Measurements from ENCODE around the gene SLC34A1.

Gene SLC34A1

DNA sequence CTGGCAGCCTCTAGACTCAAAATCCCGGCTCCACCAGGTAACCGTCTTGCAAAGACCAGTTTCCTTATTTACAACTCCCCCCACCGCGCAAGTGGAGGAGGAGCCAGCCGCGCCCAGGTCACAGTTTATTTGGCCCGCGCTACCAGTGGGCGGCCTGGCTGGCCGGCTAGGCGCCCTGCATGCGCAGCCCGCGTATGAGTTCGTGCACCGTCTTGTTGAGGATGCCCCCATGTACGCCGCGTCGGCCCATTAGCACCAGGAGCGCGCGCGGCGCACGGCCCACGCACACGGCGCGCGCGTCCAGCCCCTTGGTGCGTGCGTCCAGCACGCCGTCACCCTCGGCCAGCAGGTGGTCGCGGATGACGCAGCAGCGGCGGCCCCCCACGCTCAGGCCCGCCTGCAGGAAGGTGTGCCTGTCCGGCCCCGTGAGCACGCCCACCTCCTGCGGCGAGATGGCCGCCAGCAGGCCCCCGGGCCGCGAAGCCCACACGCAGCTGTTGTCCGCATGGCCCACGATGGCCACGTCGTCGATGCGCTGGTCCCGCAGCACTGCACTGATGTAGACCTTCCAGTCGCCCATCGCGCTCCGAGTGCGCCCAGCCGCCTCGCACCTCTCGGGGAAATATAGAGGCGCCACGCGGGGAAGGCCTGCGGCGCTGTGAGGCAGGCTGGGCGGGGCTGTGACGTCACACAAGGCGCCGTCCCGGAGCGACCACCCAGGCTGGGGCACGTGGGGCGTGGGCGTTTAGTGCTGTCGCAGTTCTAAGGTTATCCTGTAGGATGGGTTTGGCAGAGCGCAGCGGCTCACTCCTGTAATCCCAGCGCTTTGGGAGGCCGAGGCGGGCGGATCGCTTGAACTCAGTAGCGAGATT is 16.0 kb downstream of the SLC34A1 start, which contains the start of gene PFN3:
Gene PFN3 (minus strand): TSS at position 665 of the 872 bp plus-strand sequence. CDS start 85 bp downstream, at position 580.
- Histone ChIP-seq H3K9me3 (ENCODE audit: low read depth, low read length) (no peaks in the 10 kb centered on the region), H3K27ac (no peak within 1 kb of the TSS), H3K36me3 (ENCODE audit: insufficient read depth, low read length) (no peaks in the 10 kb centered on the region), H3K9ac (ENCODE audit: insufficient read length) (no peak within 1 kb of the TSS), H3K4me3 (no peak within 1 kb of the TSS)
- TF ChIP-seq FOXP2 (optimal IDR thresholded peaks at IDR 0.05; ENCODE audit: control extremely low read depth, extremely low read length, insufficient read depth): no peak
- TF ChIP-seq POLR2AphosphoS5 (IDR thresholded peaks at IDR 0.05; ENCODE audit: borderline replicate concordance, low read depth, low read length): no peak
- TF ChIP-seq EZH2 (IDR thresholded peaks at IDR 0.05): no peak
- no peak for DNase-seq (ENCODE audit: low read depth, low spot score)

DNA sequence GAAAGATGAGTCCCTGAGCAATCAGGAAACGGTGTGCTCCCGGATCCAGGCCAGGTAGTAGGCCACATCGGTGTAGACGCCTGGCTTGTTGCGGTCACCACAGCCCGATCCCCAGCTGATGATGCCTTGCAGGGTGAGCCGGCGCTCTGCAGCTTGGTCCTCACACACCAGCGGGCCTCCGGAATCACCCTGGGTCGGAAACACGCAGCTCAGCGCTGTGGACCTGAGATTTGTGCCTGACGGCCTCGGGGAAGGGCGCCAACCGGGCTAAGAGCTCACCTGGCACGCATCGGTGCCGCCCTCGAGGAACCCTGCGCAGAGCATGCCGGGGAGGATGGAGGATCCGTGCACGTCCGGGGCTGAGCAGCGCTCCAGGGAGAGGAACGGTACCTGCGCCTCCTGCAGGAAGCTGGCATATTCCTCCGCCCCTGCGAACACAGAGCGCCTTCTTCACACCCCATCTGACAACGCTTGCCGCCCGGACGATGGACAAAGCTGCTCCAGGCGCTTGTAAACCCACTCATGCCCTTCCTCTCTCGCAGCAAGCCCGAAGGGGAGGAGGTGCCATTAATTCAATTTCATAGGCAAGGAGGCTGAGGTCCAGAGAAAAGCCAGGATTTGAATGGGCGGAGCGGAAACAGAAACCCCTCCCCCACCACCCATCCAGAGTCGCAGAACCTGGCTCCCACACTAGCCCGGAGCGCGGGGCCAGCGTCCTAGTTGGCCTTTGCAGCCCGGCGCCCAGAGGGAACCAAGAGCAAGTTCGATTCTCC is 18.2 kb downstream of the SLC34A1 start:
- H3K9ac ChIP-seq (ENCODE audit: insufficient read length): no peak overlapping the region
- H3K4me3 ChIP-seq: peak overlapping the region; percentile 78
- no peak overlapping the region for H3K27ac ChIP-seq

DNA sequence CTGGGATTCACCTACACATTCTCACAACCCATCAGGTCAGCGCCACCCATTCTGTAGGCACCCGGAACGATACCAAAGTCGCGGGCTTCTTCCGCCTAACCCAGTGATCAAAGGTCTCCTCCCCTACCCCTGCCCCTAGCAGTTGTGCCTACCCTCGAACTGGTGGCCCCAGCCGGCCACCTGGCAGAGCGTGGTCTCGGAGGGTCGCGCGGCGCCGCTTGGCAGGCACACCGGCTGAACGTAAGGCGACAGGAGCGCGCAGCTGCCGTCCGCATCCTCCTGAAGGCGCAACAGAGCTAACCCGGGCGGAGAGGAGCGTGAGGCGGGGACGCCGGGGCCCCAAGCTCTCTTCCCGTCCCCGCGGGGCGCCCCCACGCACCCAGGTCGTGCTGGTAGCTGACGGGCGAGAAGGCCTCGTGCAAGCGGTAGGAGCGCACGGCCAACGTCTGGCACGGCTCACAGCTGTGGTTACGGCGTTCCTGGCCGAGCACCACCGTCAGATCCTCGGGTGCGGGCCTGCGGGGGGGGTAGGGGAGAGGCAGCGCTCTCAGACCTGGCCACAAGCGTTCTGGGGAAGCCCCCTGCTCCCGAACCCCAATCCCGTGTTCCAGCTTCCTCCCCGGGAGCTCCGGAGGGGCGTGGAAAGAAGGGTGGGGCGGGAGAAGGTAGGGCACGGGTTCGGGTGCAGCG is 19.0 kb downstream of the SLC34A1 start:
- no peak for DNase-seq (ENCODE audit: low read depth, low spot score)
- Histone ChIP-seq H3K27ac (no peak overlapping the region), H3K9ac (ENCODE audit: insufficient read length) (no peak overlapping the region), H3K9me3 (ENCODE audit: low read depth, low read length) (no peaks in the 10 kb centered on the region), H3K36me3 (ENCODE audit: insufficient read depth, low read length) (no peaks in the 10 kb centered on the region), H3K4me3 (peak overlapping the region; percentile 78)
- no peak for TF ChIP-seq EZH2 (IDR thresholded peaks at IDR 0.05)
- no peak for TF ChIP-seq FOXP2 (optimal IDR thresholded peaks at IDR 0.05; ENCODE audit: control extremely low read depth, extremely low read length, insufficient read depth)
- TF ChIP-seq POLR2AphosphoS5 (IDR thresholded peaks at IDR 0.05; ENCODE audit: borderline replicate concordance, low read depth, low read length): no peak

More for the DNA sequence above, 18.2 kb downstream of the SLC34A1 start:
- TF ChIP-seq FOXP2 (optimal IDR thresholded peaks at IDR 0.05; ENCODE audit: control extremely low read depth, extremely low read length, insufficient read depth) (no peak), POLR2AphosphoS5 (IDR thresholded peaks at IDR 0.05; ENCODE audit: borderline replicate concordance, low read depth, low read length) (no peak), EZH2 (IDR thresholded peaks at IDR 0.05) (no peak)
- H3K36me3 ChIP-seq (ENCODE audit: insufficient read depth, low read length): no peaks in the 10 kb centered on the region
- no peaks in the 10 kb centered on the region for H3K9me3 ChIP-seq (ENCODE audit: low read depth, low read length)
- no peak for DNase-seq (ENCODE audit: low read depth, low spot score)

DNA sequence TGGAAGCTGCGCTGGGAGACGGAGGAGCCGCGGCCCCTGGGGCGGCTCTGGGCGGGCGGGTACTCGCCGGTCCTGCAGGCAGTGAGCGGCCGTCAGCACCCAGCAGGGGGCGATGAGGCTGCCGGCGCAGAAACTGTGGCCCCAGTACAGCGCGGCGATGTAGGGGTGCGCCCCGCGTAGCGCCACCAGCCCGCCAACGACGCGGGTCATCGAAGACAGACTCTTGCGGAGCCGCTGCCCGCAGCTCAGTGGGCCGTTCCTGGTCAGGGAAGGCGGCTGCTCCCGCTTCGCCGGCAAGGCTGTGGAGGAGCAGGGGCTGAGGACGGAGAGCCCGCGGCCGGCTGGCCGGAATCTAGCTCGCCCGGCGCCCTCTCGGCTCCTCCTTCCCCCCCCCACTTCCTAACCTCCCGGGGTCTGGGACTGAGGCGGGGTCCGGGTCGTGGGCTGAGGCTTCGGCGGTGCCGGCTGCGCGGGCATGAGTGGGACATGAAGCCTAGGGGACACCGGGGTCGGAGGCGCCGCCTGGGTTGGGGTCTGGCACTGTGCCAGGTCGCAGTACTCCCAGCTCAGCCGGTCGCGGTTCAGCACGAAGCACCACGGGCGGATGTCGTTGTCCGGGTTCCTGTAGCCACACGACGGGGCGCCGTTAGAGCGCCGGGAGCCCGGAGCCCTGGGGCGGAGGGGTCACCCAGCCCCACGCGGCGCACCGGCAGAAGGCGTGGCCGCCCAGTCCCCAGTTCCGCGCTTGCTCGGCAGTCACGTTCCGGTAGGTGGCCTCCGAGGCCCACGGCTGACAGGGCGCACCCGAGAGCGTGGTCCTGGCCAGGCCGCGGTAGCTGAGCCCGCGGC is 19.8 kb downstream of the SLC34A1 start:
- H3K4me3 ChIP-seq: peak overlapping the region; percentile 78
- H3K9me3 ChIP-seq (ENCODE audit: low read depth, low read length): no peaks in the 10 kb centered on the region
- TF ChIP-seq EZH2 (IDR thresholded peaks at IDR 0.05) (no peak), POLR2AphosphoS5 (IDR thresholded peaks at IDR 0.05; ENCODE audit: borderline replicate concordance, low read depth, low read length) (no peak), FOXP2 (optimal IDR thresholded peaks at IDR 0.05; ENCODE audit: control extremely low read depth, extremely low read length, insufficient read depth) (no peak)
- H3K27ac ChIP-seq: no peak overlapping the region
- DNase-seq (ENCODE audit: low read depth, low spot score): no peak
- H3K36me3 ChIP-seq (ENCODE audit: insufficient read depth, low read length): no peaks in the 10 kb centered on the region
- no peak overlapping the region for H3K9ac ChIP-seq (ENCODE audit: insufficient read length)

DNA sequence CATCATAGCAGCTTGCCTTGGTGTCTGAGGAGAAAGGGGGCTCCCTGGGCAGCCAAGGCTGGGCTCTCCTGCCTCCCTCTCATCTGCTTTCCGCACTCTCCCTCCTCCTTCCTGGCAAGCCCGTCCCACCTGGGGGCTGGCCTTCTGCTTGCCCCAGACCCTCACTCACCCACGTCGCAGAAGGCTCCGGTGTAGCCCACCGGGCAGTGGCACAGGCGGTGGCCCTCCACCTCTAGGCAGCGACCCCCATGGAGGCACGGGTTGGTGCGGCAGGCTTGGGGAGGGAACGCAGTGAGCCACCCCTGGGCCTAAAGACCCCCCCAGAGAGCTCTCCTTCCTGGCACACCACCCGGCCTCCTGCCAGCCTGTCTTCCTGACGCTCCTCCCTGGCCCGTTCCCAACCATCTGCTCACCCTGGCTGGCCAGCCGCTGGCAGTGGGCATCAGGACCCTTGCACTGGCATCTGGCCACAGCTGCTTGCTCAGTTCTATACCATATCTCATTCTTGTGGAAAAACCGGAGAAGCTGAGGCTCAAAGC is 20.5 kb downstream of the SLC34A1 start:
- Histone ChIP-seq H3K9me3 (ENCODE audit: low read depth, low read length) (no peaks in the 10 kb centered on the region), H3K9ac (ENCODE audit: insufficient read length) (no peak overlapping the region), H3K4me3 (peak overlapping the region; percentile 78), H3K27ac (no peak overlapping the region), H3K36me3 (ENCODE audit: insufficient read depth, low read length) (no peaks in the 10 kb centered on the region)
- TF ChIP-seq EZH2 (IDR thresholded peaks at IDR 0.05) (no peak), FOXP2 (optimal IDR thresholded peaks at IDR 0.05; ENCODE audit: control extremely low read depth, extremely low read length, insufficient read depth) (no peak), POLR2AphosphoS5 (IDR thresholded peaks at IDR 0.05; ENCODE audit: borderline replicate concordance, low read depth, low read length) (no peak)
- no peak for DNase-seq (ENCODE audit: low read depth, low spot score)

DNA sequence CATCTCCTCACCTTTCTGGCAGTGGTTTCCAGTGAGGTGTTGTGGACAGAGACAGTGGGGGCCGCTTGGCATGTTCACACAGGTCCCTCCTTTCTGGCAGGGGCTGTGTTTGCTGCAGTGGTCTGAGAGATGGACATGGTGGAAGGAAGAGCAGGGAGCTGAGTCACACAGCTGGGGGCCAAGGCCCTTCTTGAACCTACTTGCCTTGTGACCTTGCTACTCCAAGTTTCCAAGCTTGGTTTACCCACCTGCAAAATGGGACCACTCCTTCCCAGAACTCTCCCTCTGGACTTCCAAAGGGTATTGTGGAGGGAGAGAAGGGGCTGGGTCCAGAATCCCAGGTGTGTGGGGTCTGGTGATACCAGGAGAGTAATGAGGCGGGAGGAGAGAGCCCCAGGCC is 21.1 kb downstream of the SLC34A1 start:
- TF ChIP-seq FOXP2 (optimal IDR thresholded peaks at IDR 0.05; ENCODE audit: control extremely low read depth, extremely low read length, insufficient read depth) (no peak), POLR2AphosphoS5 (IDR thresholded peaks at IDR 0.05; ENCODE audit: borderline replicate concordance, low read depth, low read length) (no peak), EZH2 (IDR thresholded peaks at IDR 0.05) (no peak)
- Histone ChIP-seq H3K27ac (no peak overlapping the region), H3K9ac (ENCODE audit: insufficient read length) (no peak overlapping the region)

DNA sequence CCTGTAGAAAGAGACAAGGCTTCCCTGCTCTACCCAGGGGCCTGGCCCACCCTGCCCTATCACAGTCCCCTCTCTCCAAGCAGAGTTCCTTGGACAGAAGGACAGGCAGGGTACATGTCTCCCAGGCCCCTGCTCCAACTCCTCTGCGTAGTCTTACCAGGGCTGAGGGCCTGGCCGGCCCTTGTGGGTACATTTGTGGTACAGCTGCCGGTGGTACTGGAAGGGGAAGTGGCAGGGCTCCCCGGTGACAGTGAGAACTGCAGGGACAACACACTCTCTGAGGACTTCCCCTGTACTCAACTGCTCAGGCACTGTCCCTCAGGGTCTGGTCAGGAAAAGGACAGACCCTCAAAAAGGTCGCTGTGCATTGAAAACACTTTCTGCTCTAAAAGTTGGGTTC is 21.6 kb downstream of the SLC34A1 start:
- no peak for DNase-seq (ENCODE audit: low read depth, low spot score)
- no peak for TF ChIP-seq POLR2AphosphoS5 (IDR thresholded peaks at IDR 0.05; ENCODE audit: borderline replicate concordance, low read depth, low read length)
- no peak for TF ChIP-seq FOXP2 (optimal IDR thresholded peaks at IDR 0.05; ENCODE audit: control extremely low read depth, extremely low read length, insufficient read depth)
- no peak for TF ChIP-seq EZH2 (IDR thresholded peaks at IDR 0.05)
- Histone ChIP-seq H3K27ac (no peak overlapping the region), H3K36me3 (ENCODE audit: insufficient read depth, low read length) (no peaks in the 10 kb centered on the region), H3K9ac (ENCODE audit: insufficient read length) (no peak overlapping the region), H3K4me3 (no peak overlapping the region), H3K9me3 (ENCODE audit: low read depth, low read length) (no peaks in the 10 kb centered on the region)

More for the DNA sequence above, 21.1 kb downstream of the SLC34A1 start:
- no peak overlapping the region for H3K4me3 ChIP-seq
- H3K36me3 ChIP-seq (ENCODE audit: insufficient read depth, low read length): no peaks in the 10 kb centered on the region
- no peak for DNase-seq (ENCODE audit: low read depth, low spot score)
- no peaks in the 10 kb centered on the region for H3K9me3 ChIP-seq (ENCODE audit: low read depth, low read length)
